ENCODE data around the gene ITGA2B.

Gene ITGA2B

DNA sequence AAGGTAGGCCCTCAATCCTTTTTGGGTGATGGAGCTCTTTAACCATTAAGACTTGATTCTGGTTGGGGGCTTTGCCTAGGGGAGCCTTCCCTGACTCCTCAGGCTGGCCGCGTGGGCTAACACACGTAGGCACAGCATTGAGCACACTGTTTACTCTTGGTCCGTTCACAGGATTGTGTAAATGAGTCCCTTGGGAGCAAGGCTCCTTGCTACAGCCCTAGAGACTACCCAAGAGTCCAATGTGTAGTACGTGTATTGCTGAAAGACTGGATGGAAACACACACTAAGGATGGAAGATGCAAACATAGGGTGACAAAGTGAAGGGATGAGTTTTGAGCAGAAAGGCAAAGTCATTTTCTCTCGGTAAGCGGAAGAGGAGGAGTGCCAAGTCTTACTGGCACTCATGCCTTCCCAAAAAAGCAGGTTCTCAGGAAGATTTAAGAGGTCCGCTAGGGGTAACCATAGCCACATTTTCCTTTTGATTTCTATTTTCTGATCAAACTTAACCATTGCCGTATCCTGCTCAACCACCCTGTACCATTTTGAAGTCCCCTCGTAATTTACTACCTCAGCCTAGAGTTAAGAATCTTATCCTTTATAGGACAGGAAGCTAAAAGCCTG, 911 bp upstream of the ITGA2B start:
- no peak for DNase-seq (ENCODE audit: low read depth, low spot score)

DNA sequence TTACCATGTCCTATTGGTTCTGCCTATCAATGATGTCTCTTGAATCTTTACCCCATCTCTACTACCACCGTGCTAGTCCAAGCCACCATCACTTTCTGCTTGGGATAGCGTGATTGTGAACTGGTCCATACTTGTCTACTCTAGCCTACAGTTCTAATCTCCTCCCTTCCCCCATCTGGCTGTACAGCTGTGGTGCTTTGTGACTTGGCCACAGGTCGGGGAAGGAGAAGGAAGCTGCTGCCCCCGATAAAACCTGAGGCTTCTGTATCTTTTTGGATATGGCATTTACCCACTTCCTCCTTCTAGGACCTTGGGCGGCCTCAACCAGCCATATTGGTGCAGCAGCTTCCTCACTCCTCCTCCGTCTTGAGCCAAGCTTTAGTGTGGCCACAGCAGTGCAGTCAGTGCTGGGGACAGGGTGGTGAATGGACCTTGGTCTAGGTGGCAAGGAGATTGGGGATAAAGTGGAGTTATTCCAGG, 314 bp upstream of the ITGA2B start:
- no peak for DNase-seq (ENCODE audit: low read depth, low spot score)

DNA sequence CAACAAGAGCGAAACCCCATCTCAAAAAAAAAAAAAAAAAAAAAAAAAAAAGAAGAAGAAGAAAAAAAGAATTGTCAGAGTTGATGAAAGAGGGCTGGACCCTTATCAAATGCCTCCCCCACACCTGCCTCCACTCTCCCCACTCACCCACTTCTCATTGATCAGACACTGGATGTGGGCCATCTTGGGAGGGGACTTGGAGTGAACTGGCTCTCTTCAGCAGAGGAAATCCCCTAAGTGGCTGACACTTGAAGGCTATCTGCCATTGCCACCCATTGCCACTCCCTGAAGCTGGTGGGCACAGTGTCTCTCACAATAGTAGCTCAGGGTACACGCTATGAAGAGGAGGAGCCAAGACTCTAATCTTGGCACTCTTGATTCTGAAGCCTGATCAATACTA, 1.6 kb downstream of the ITGA2B start:
- no peak for DNase-seq (ENCODE audit: low read depth, low spot score)

DNA sequence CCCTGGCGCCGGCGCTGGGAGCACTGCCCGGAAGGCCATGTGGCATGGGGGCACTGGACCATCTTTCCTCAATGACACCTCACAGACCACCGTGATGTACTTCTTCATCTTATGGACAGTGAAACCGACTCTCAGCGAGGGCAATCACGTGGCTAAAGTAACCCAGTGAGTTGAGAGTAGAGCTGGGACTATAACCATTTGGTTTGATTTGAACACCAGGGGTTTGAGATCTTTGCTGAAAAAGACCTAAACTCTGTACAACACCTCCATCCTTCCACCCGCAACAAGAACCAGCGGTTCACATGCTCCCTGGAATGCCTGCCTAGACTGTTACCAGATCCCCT, 3.3 kb downstream of the ITGA2B start:
- no peak for DNase-seq (ENCODE audit: low read depth, low spot score)

DNA sequence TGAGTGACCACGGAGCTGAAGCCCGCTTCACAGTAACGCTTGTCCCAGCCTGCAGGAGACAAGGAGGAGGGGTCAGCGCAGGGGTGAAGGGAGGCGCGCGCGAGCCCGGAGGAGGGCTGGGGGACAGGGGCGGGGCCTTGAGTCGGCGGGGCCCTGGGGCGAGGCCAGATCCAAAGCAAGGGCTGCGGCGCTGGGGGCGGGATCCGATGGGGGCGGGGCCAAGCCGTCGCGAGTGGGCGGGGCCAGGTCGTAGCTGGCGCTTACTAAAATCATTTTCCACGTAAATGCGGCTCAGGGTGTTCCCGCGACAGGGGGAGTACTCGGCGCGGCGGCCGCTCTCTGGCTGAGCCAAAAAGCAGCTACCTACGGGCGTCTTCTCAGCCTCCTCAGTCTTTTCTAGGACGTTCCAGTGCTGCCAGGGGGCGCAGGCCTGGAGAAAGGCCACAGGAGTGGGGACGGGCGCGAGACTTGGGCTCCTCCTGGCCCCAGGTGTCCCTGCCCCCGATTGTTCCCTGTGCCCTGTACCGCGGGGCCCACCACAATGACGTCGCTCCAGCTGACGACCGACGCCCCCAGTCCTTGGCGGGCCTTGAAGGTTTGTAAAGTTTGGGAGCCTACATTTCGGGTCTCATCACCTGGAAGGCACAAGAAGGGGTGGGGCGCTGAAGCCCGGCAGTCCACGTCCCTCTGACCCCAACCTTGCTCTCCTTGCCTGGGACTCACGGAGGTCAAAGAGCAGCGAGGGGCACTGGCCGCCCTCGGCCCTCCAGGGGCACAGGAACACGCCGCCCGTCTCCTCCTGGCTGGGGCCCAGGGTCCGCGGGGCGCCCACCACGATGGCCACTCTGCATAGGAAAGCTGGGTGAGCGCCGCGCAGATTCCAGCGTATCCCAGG, 3.9 kb downstream of the ITGA2B start:
- peak; percentile 66 for DNase-seq (ENCODE audit: low read depth, low spot score)

DNA sequence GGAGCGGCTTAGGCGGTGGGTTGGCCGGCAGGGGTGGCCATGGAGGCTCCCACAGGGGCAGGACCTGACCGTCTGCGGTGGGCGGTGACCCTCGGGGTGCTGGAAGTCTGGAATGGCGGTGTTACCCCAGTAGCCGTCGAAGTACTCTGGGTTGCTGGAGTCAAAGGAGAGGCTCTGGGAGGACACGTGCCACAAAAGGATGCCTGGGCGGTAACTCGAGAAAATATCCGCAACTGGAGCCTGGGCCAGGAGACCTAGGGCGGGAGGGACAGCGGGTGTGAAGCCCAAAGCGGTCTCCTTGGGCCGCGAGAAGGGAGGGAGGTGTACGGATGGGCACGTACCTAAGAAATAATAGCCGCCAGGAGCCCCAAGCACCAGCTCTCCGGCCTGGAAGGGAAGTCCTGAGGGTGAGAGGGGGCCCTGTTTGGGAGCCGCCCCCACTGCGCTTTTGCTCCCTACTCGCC, 4.6 kb downstream of the ITGA2B start:
- DNase-seq (ENCODE audit: low read depth, low spot score), result peak; percentile 78

DNA sequence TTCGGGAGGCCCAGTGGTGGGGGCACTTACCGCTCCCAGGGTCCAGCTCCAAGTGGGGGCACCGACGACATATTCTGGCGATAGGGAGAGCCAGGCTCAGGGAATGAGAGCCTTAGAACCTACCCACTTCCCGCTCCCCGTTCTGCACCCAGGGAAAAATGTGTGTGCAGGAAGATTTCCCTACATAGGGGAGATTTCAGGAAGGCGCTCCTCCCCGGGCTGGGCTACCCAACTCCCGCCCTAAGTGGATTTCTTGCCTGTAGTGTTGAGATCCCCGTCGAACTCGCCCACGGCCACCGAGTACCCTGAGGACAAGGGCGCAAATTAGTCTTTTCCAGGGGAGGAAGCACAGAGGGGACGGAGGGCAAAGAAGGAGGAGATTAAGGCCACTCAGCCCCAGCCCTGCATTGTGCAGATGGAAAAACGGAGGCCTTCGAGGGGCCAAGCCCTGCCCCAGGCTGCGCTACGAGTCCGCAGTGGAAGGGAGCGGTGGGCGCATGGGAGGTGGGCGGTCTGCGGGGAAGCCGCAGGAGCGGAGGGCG, 5.1 kb downstream of the ITGA2B start:
- DNase-seq (ENCODE audit: low read depth, low spot score), result no peak

DNA sequence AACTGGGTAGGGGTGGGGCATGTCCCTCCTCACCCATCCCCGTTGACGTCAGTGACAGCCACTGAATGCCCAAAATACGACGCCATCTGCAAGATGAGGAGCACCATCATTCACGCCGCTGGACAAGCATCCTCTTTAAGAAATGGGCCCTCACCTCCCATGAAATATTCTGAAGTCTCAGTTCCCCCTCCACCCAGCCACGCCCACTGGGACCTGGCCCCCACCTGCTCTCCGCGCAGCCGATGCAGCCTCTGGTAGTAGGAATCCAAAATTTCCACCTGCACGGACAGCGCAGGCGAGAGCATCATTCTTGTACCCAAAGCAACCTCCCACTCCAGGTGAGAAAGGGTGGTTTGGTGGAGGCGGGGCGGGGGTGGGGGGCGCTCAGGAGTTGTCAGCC, 5.6 kb downstream of the ITGA2B start:
- no peak for DNase-seq (ENCODE audit: low read depth, low spot score)

DNA sequence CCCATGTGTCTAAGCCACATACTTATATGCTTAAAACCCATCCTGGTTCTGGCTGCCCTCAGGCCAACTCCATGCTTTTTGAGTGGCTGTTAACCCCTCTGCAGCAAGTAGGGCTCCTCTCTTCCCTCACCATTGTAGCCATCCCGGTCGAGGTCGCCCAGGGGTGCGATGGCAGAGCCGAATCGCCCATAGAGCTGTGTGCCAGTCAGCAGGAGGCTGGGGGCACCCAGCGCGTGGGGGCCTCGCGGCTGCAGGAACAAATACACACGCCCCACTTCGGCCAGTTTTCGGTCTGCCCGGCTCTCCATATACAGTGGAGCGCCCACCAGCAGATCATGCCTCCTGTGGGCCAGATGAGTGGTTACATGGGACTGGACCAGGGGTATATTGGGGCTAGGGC, 6.1 kb downstream of the ITGA2B start:
- no peak for DNase-seq (ENCODE audit: low read depth, low spot score)

DNA sequence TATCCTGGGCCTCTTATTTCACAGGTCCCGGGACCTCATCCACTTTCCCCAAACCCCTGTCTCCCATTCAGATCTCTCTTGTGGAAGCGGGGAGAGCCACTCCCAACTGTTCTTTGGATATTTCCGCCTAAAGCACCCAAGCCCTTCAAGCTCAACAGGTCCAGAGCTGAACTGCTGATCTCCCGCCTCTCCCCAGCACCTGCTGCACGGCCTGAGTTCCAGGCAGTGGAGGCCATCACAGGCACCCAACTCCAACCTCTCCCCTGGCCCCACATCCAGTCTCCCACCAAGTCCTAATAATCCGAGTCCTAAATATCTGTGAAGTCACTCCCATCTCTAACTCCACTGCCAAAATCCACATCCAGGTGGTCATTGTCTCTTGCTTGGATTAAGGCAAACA, 6.5 kb downstream of the ITGA2B start:
- no peak for DNase-seq (ENCODE audit: low read depth, low spot score)

DNA sequence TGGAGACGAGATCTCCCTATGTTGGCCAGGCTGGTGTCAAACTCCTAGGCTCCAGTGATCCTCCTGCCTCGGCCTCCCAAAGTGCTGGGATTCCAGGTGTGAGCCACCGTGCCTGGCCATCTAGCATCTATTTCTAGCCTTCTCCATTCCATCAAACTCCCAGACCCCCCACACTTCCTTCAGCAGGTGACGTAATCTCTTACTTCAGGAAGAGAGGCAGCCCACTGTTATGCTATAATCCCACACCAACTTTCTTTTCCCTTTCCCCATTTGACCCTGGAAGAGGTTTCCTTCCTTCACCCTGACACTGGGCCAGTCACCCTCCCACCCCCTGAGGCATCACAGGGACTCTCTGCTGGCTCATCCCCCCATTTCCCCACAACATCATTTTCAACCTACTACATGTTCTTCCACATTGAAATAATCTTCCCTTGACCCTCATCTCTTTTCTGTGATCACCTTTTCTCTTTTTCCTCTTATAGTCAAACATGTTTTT, 7.6 kb downstream of the ITGA2B start:
- no peak for DNase-seq (ENCODE audit: low read depth, low spot score)

DNA sequence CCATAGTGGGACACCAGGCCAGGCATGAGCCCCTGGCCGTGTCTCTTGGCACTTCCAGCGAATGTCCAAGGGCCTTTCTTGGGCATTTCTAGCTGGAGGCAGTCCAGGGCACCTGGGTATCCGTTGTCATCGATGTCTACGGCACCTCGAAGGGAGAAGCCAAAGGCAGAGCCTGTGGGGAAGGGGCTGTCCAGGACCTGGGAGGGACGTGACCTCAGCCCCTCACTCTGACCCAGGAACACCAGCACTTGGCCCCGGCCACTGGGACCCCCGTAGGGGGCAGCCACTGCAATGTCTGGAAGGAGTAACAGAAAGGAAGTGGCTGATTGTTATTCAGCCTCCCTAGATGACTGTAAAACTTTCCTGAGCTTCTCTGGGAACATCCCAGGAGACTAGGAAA, 8.7 kb downstream of the ITGA2B start:
- DNase-seq (ENCODE audit: low read depth, low spot score), result no peak

DNA sequence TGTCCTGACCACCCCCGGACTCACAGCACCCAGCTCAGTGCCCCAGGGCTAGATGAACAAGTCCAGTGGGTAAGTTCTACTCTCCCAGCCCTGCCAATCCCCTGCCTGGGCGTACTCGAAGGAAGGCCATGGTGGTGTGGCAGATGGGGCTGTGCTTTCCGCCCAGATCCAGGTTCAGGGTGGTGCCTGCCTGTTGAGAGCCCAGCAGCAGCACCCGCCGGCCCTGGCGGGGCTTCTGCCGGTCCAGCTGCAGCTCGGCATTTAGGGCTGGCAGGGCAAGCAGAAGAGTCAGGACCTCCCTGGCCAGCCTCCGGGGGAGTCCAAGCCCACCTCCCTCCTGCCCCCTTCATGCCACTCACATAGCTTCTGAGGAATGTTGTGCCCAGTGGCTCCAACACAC, 9.6 kb downstream of the ITGA2B start:
- DNase-seq (ENCODE audit: low read depth, low spot score), result no peak

DNA sequence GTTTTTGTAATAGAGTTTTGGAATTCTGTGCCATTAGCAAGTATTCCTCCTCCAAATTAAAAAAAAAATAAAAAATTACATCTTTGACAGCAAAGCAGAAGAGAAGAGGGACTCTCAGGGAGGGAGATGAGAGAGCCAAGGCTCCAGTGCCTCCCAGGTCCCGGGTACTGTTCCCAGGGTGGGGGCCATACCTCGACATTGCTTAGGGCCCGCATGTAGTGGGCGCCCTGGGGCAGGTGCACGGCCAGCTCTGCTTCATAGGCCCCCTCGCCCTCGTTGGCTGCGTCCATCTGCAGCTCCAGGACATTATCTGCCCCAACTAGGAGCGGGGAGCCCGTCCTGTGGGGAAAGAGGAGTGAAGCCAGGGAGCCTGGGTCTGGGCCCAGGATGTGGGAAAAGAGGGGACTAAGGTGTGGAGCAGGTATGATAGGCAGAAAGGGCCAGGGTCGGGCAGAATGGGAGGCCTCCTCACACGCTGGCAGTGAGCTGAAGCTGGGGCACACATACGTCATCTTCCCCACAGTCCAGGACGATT, 11.2 kb downstream of the ITGA2B start:
- no peak for DNase-seq (ENCODE audit: low read depth, low spot score)

DNA sequence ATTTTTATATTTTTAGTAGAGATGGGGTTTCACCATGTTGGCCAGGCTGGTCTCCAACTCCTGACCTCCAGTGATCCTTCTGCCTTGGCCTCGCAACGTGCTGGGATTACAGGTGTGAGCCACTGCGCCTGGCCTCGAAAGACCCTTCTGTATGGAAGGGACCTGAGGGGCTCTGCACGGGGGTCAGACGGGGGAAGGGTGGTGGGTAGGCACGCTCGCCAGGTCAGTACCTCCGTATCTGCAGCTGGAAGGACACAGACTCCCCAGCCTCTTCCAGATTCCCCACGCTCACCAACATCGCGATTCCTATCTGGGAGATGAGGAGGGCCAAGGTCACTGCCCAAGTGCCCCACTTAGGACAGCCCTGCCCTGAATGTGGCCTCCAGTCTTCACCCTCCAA, 12.7 kb downstream of the ITGA2B start:
- no peak for DNase-seq (ENCODE audit: low read depth, low spot score)

DNA sequence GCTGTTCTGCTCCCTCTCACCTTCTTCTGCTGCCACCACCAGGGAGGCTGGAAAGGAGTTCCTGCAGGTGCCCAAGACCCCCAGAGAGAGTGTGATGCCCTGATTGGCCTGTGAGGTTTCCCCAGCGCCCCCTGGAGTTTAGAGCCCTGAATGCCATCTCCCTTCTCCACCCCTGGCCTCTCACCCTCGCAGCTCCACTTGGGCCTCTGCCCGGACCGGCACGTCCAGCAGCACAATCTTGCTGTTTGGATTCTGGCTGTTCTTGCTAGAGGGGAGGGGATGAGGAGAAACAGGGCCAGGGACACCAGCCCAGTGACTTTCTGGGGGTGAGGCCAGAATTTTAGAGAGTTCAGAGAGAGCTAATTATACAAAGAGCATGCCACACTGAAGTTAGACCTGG, 13.3 kb downstream of the ITGA2B start:
- peak; percentile 75 for DNase-seq (ENCODE audit: low read depth, low spot score)

DNA sequence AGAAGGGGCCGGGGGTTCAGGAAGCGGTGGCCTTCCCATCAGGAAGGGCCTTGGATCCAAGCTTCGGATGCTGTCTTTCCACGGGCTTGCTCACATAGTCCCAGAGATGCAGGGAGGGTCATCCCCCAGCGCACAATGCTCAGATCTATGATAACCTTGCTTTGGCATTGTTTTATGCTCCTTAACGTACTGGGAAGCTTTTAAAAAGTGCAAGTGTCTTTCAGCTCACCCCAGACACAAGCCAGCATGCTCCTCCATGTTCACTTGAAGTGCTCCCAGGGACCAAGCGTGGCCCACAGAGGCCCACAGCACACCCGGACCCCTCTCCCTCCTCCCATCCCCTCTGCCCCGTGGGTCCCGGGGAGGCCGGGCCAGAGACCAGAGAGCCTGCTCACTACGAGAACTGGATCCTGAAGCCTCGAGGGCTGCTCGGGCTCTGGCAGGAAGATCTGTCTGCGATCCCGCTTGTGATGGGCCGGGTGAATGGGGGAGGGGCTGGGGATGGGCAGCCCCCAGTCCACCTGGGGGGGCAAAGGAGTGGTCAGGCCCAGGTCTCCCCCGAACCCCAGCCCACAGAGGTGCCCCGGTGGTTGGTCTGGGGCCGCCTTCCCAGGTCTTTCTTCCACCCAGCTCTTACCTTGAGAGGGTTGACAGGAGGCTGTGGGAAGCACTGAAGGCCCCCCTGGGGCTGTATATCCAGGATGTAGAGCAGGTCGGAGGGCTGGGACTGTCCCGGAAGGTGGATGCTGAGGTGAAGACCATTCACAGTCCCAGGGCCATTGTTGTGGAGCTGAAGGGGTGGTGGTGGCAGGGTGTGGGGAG, 14.0 kb downstream of the ITGA2B start:
- peak; percentile 55 for DNase-seq (ENCODE audit: low read depth, low spot score)

DNA sequence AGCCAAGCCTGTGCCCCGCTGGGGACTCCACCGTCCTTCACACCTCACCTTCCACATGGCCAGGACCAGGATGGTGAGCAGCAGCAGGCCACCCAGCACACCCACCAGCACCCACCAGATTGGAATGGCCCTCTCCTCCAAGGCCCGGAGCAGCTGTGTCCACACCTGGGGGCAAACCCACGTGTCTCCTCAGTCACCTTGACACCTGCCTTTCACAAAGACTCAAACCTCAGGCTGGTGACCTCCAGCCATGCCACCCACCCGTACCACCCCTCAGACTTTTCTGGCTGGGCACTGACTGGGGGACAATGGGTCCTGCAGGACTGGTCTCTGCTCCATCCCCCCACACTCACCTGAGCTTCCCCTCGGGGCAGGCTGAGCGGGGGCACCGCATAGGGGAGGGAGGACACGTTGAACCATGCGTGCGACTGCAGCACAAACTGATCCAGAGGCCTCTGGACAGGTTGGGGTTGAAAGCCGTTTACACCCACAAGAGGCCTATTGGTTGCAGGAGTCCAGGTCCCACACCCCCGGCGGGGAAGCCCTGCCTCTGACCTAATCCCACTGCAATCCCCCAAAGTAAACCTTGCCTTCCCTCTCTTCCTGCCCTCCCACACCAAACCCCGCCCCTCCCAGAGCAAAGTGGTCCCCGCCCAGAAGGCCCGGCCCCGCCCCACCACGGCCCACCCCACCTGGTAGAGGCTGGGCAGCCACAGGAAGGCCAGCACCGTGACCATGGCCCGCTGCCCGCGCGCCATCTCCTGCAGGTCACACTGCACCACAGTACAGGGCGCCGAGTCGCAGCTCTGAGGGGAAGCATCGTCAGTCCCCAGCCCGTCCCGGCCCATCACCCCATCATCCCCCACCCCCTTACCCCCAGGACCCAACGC, 14.9 kb downstream of the ITGA2B start:
- DNase-seq (ENCODE audit: low read depth, low spot score), result peak; percentile 57

DNA sequence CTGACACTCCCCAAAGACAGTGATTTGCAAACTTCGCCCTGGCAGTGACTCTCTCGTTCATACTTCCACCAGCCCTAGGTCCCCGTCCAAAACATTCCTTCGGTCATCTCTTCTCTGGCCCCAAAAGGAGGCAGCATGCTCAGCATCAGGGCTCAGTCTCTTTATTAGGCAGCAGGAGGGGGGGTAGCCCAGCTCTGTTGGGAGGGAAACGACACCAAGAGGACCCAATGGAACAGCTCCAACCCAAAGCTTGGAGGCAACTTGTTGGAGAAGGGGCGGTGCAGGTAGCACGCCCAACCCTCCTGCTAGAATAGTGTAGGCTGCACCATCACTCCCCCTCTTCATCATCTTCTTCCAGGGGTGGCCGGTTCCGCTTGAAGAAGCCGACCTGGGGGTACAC, 17.4 kb downstream of the ITGA2B start:
- DNase-seq (ENCODE audit: low read depth, low spot score), result no peak

DNA sequence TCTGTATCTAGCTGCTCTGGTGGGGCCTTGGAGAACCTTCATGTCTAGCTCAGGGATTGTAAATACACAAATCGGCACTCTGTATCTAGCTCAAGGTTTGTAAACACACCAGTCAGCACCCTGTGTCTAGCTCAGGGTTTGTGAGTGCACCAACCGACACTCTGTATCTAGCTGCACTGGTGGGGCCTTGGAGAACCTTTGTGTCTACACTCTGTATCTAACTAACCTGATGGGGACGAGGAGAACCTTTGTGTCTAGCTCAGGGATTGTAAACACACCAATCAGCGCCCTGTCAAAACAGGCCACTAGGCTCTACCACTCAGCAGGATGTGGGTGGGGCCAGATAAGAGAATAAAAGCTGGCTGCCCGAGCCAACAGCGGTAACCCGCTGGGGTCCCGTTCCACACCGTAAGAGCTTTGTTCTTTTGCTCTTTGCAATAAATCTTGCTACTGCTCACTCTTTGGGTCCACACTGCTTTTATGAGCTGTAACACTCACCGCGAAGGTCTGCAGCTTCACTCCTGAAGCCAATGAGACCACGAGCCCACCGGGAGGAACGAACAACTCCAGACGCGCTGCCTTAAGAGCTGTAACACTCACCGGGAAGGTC, 19.9 kb downstream of the ITGA2B start:
- peak; percentile 71 for DNase-seq (ENCODE audit: low read depth, low spot score)
